ENCODE results near the gene TAF4. TPM values are rescaled to one million over a fixed set of nuclear protein-coding genes. Genes with fewer than 3 reads are reported as not detected.

TAF4 gene
- total and polyA plus RNA-seq, 2 donors (not counting 3 experiments of a cell fraction or from before 2014, with no cell fraction given), result 6.1 to 19.5 TPM

DNA sequence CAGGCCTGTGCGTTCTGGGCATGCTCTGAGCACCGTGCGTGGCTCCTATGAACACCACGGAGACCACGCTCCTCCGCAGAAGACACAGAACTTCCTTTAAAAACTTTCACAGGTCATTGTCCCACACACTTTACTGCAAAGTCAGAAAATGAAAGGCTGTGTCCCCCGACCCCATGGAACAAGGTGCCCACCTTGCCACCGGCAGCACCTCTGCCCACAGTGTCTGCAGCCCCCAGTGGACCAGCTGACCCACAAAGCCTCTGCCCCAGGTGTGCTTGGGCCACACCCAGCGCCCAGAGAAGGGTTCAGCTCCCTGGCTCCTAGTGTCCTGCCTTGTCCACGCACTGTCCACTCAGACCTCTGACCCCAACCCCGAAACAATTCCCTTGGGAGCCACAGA lies 8.7 kb downstream of the TAF4 start:
- DNase-seq (ENCODE audit: low read depth, low spot score) (no peak), FAIRE-seq (no peak)
- CTCF ChIA-PET, result no interaction called here
- no peak for TF ChIP-seq POLR2A (IDR thresholded peaks at IDR 0.05; ENCODE audit: low read depth, low read length)
- TF ChIP-seq FOS (IDR thresholded peaks at IDR 0.05; ENCODE audit: borderline replicate concordance, insufficient read depth, low read length), result no peak
- TF ChIP-seq, protein P1, sequence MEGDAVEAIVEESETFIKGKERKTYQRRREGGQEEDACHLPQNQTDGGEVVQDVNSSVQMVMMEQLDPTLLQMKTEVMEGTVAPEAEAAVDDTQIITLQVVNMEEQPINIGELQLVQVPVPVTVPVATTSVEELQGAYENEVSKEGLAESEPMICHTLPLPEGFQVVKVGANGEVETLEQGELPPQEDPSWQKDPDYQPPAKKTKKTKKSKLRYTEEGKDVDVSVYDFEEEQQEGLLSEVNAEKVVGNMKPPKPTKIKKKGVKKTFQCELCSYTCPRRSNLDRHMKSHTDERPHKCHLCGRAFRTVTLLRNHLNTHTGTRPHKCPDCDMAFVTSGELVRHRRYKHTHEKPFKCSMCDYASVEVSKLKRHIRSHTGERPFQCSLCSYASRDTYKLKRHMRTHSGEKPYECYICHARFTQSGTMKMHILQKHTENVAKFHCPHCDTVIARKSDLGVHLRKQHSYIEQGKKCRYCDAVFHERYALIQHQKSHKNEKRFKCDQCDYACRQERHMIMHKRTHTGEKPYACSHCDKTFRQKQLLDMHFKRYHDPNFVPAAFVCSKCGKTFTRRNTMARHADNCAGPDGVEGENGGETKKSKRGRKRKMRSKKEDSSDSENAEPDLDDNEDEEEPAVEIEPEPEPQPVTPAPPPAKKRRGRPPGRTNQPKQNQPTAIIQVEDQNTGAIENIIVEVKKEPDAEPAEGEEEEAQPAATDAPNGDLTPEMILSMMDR (IDR thresholded peaks at IDR 0.05; ENCODE audit: extremely low read depth in 1 of 2, insufficient read depth in 1 of 2, low read depth in 1 of 2, low read length in 2 of 2), result no peak
- no peak for TF ChIP-seq POLR2AphosphoS5 (IDR thresholded peaks at IDR 0.05; ENCODE audit: insufficient read depth, low read depth, low read length)
- TF ChIP-seq EZH2 (IDR thresholded peaks at IDR 0.05; ENCODE audit: borderline replicate concordance, low read depth, low read length, severe bottlenecking), result no peak
- TF ChIP-seq, protein P2, sequence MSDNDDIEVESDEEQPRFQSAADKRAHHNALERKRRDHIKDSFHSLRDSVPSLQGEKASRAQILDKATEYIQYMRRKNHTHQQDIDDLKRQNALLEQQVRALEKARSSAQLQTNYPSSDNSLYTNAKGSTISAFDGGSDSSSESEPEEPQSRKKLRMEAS (IDR thresholded peaks at IDR 0.05; ENCODE audit: insufficient read depth, insufficient read length), result no peak
- no peak for TF ChIP-seq GATA2 (IDR thresholded peaks at IDR 0.05; ENCODE audit: insufficient read depth, insufficient read length, low read depth, low read length)
- TF ChIP-seq MYC (IDR thresholded peaks at IDR 0.05; ENCODE audit: low read depth, low read length), result no peak
- no peak for TF ChIP-seq JUN (IDR thresholded peaks at IDR 0.05; ENCODE audit: borderline replicate concordance, insufficient read depth, insufficient read length, low read depth)
- POLR2A ChIA-PET, result no interaction called here
- Histone ChIP-seq H3K4me2 (ENCODE audit: insufficient read depth, low read length) (no peak overlapping the region), H4K20me1 (replicated peaks; ENCODE audit: control insufficient read depth, extremely low read depth, insufficient read depth, low read length) (no peaks in the 10 kb centered on the region), H3K9me3 (replicated peaks; ENCODE audit: control insufficient read depth, insufficient read depth, low read length) (no peaks in the 10 kb centered on the region), H3K4me1 (ENCODE audit: control insufficient read depth, extremely low read depth, insufficient read depth, low read length) (no peaks in the 10 kb centered on the region), H3K27me3 (ENCODE audit: control insufficient read depth in 2 of 2, insufficient read depth in 2 of 2, low read length in 2 of 2) (no peaks in the 10 kb centered on the region), H3K27ac (ENCODE audit: insufficient read depth, low read depth, low read length) (no peak overlapping the region), H3K9me1 (replicated peaks; ENCODE audit: control insufficient read depth, extremely low read depth, insufficient read depth, low read length) (no peaks in the 10 kb centered on the region), H3K9ac (replicated peaks; ENCODE audit: extremely low read depth, insufficient read depth, low read length) (no peak overlapping the region), H2AFZ (ENCODE audit: low read depth, low read length) (no peak overlapping the region), H3K36me3 (ENCODE audit: control insufficient read depth in 2 of 2, extremely low read depth in 1 of 2, insufficient read depth in 2 of 2, low read length in 2 of 2) (no peaks in the 10 kb centered on the region), H3K79me2 (ENCODE audit: control insufficient read depth, insufficient read depth, low read length) (peaks cover 79% of the 10 kb centered on the region), H3K4me3 (replicated peaks in 1 of 3; ENCODE audit: insufficient read depth in 1 of 3, low read depth in 1 of 3, low read length in 3 of 3) (no peak overlapping the region)
- dilution Hi-C loops (cut with MboI; ENCODE audit: extremely low pct_ligation_motif_present, low sequenced_read_pairs), result no loop called here
- BruUV-seq (replicated peaks), result no TSS peak
- intact Hi-C loops (cut with micrococcal nuclease), result no loop called here

Measured in endothelial cell of umbilical vein (primary cell).